ENCODE measurements around the gene FSHR. TPM values are rescaled to one million over a fixed set of nuclear protein-coding genes. Genes with fewer than 3 reads are reported as not detected.

Gene FSHR
- total RNA-seq, 1 donor from 2014 or later, result 0.30 TPM

DNA sequence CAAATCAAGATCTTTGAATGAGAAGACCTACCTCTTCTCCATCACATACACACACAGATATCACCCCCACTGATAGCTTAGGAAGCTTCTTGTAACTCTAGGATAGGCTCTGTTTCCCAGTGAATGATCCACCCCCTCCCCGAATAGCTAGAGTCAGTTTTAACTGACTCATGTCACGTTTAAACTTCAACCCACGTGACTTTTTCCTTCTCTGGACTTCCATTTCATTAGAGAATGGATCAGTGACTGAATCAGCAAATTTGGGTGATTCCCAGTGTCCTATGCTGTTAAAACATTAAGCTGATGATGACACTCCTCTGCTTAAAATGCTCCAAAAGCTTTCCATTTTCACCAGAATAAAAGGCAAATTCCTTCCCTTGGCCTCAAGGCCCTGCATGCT, 212.9 kb downstream of the FSHR start:
- H3K4me1 ChIP-seq (ENCODE audit: insufficient read depth, low read length), result no peaks in the 10 kb centered on the region
- H3K9me3 ChIP-seq (ENCODE audit: insufficient read depth, low read depth, low read length), result no peaks in the 10 kb centered on the region
- peaks cover 1% of the 10 kb centered on the region for H3K27me3 Mint-ChIP-seq (ENCODE audit: low read depth, unreplicated experiment)
- H3K4me1 Mint-ChIP-seq (ENCODE audit: low read depth, unreplicated experiment), result peaks cover 11% of the 10 kb centered on the region
- H4K20me1 ChIP-seq (ENCODE audit: insufficient read depth, low read length), result no peaks in the 10 kb centered on the region
- H3K9me3 Mint-ChIP-seq (ENCODE audit: unreplicated experiment), result no peaks in the 10 kb centered on the region
- DNase-seq (ENCODE audit: low read depth) (no peak), FAIRE-seq (no peak)
- H3K27ac ChIP-seq (ENCODE audit: low read depth, low read length), result no peak overlapping the region
- TF ChIP-seq CTCF (IDR thresholded peaks at IDR 0.05; ENCODE audit: insufficient read depth, low read depth, low read length) (no peak), EZH2 (IDR thresholded peaks at IDR 0.05; ENCODE audit: insufficient read depth, low read length) (no peak)
- no peak overlapping the region for H3K27ac Mint-ChIP-seq (ENCODE audit: unreplicated experiment)
- H3K36me3 Mint-ChIP-seq (ENCODE audit: low read depth, unreplicated experiment), result no peaks in the 10 kb centered on the region
- H2AFZ ChIP-seq (ENCODE audit: low read depth, low read length), result no peak overlapping the region
- no peaks in the 10 kb centered on the region for H3K36me3 ChIP-seq (ENCODE audit: insufficient read depth, low read length)
- H3K4me2 ChIP-seq (ENCODE audit: low read length), result no peak overlapping the region
- no peaks in the 10 kb centered on the region for H3K79me2 ChIP-seq (ENCODE audit: insufficient read depth, low read length)
- H3K27me3 ChIP-seq (ENCODE audit: insufficient read depth, low read length), result no peaks in the 10 kb centered on the region
- H3K9ac ChIP-seq (ENCODE audit: low read length), result no peak overlapping the region
- no peak overlapping the region for H3K4me3 Mint-ChIP-seq (ENCODE audit: unreplicated experiment)
- H3K4me3 ChIP-seq (ENCODE audit: insufficient read depth, low read depth, low read length), result no peak overlapping the region

DNA sequence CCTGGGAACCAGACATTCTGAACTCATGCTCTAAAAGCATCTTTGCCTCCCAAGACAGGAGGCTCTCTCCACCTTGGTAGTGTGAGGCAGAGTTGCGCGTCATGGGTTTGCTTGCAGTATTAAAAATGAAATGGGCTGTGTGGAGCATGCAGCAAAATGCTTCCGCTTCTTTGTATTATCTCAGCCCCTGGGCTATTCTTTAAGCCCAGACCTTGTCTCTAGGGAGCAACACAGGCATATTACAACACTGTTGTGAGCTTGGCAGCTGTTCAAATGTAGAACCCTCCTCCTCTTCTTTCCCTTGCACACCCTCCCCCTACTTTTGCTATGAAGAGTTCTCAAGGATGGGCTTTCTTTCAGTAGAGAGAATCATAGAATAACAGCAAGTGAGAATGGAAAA, 213.7 kb downstream of the FSHR start:
- H3K9ac ChIP-seq (ENCODE audit: low read length), result no peak overlapping the region
- H3K27ac ChIP-seq (ENCODE audit: low read depth, low read length), result no peak overlapping the region
- H3K4me1 ChIP-seq (ENCODE audit: insufficient read depth, low read length), result no peaks in the 10 kb centered on the region
- no peaks in the 10 kb centered on the region for H3K27me3 ChIP-seq (ENCODE audit: insufficient read depth, low read length)
- no peak overlapping the region for H2AFZ ChIP-seq (ENCODE audit: low read depth, low read length)
- no peaks in the 10 kb centered on the region for H4K20me1 ChIP-seq (ENCODE audit: insufficient read depth, low read length)
- Mint-ChIP-seq H3K27ac (ENCODE audit: unreplicated experiment) (no peak overlapping the region), H3K36me3 (ENCODE audit: low read depth, unreplicated experiment) (no peaks in the 10 kb centered on the region), H3K4me1 (ENCODE audit: low read depth, unreplicated experiment) (peaks cover 11% of the 10 kb centered on the region), H3K9me3 (ENCODE audit: unreplicated experiment) (peaks cover 2% of the 10 kb centered on the region), H3K4me3 (ENCODE audit: unreplicated experiment) (no peak overlapping the region), H3K27me3 (ENCODE audit: low read depth, unreplicated experiment) (peaks cover 2% of the 10 kb centered on the region)
- H3K79me2 ChIP-seq (ENCODE audit: insufficient read depth, low read length), result no peaks in the 10 kb centered on the region
- H3K4me3 ChIP-seq (ENCODE audit: insufficient read depth, low read depth, low read length), result no peak overlapping the region
- FAIRE-seq (no peak), DNase-seq (ENCODE audit: low read depth) (no peak)
- H3K4me2 ChIP-seq (ENCODE audit: low read length), result no peak overlapping the region
- TF ChIP-seq EZH2 (IDR thresholded peaks at IDR 0.05; ENCODE audit: insufficient read depth, low read length) (no peak), CTCF (IDR thresholded peaks at IDR 0.05; ENCODE audit: insufficient read depth, low read depth, low read length) (no peak)
- no peaks in the 10 kb centered on the region for H3K36me3 ChIP-seq (ENCODE audit: insufficient read depth, low read length)
- no peaks in the 10 kb centered on the region for H3K9me3 ChIP-seq (ENCODE audit: insufficient read depth, low read depth, low read length)

- Histone ChIP-seq H3K79me2 (ENCODE audit: insufficient read depth, low read length) (no peaks in the 10 kb centered on the region), H3K27ac (ENCODE audit: low read depth, low read length) (no peak overlapping the region), H3K9ac (ENCODE audit: low read length) (no peak overlapping the region), H3K36me3 (ENCODE audit: insufficient read depth, low read length) (no peaks in the 10 kb centered on the region), H3K27me3 (ENCODE audit: insufficient read depth, low read length) (no peaks in the 10 kb centered on the region), H4K20me1 (ENCODE audit: insufficient read depth, low read length) (no peaks in the 10 kb centered on the region), H3K9me3 (ENCODE audit: insufficient read depth, low read depth, low read length) (no peaks in the 10 kb centered on the region), H3K4me3 (ENCODE audit: insufficient read depth, low read depth, low read length) (no peak overlapping the region), H3K4me2 (ENCODE audit: low read length) (no peak overlapping the region), H2AFZ (ENCODE audit: low read depth, low read length) (no peak overlapping the region), H3K4me1 (ENCODE audit: insufficient read depth, low read length) (no peaks in the 10 kb centered on the region)
- peaks cover 2% of the 10 kb centered on the region for H3K27me3 Mint-ChIP-seq (ENCODE audit: low read depth, unreplicated experiment)
- TF ChIP-seq EZH2 (IDR thresholded peaks at IDR 0.05; ENCODE audit: insufficient read depth, low read length) (no peak), CTCF (IDR thresholded peaks at IDR 0.05; ENCODE audit: insufficient read depth, low read depth, low read length) (no peak)
- no peak overlapping the region for H3K27ac Mint-ChIP-seq (ENCODE audit: unreplicated experiment)
- FAIRE-seq (no peak), DNase-seq (ENCODE audit: low read depth) (no peak)
- H3K4me1 Mint-ChIP-seq (ENCODE audit: low read depth, unreplicated experiment), result peaks cover 11% of the 10 kb centered on the region
- H3K36me3 Mint-ChIP-seq (ENCODE audit: low read depth, unreplicated experiment), result no peaks in the 10 kb centered on the region
- no peak overlapping the region for H3K4me3 Mint-ChIP-seq (ENCODE audit: unreplicated experiment)
- H3K9me3 Mint-ChIP-seq (ENCODE audit: unreplicated experiment), result peaks cover 2% of the 10 kb centered on the region
These were observed 215.1 kb downstream of the FSHR start for GRCh38 chr2:48939232-48939631.
